HTERT RPE-1 (cell line): ENCODE data around the gene OR3A2.
"Not testable (repeated sequence)": the region's sequence is repeated elsewhere in the genome, so short reads cannot be mapped to it uniquely, and the experiment has no call there.

ENCODE experiments used
- in situ Hi-C: fragments of 300-500 bp; cut with MboI; formaldehyde crosslinking; loops from 4 replicates; pipeline ENCODE4 v1.14.3; 2020; ENCODE audit warnings: low sequenced_read_pairs

Gene OR3A2

GRCh38 chr17:3295632-3296031 lies 90.5 kb downstream of the OR3A2 start:
- in situ Hi-C loops: no loop called here

GRCh38 chr17:3293548-3293947 lies 92.6 kb downstream of the OR3A2 start:
- in situ Hi-C loops: not testable (repeated sequence)

- in situ Hi-C loops: no loop called here
These were observed 103.2 kb downstream of the OR3A2 start for GRCh38 chr17:3282901-3283300.

- in situ Hi-C loops: no loop called here
These were observed 110.0 kb downstream of the OR3A2 start for GRCh38 chr17:3276126-3276525.

- in situ Hi-C loops: no loop called here
These were observed 114.8 kb downstream of the OR3A2 start for GRCh38 chr17:3271072-3271848.

GRCh38 chr17:3260600-3260999 lies 125.5 kb downstream of the OR3A2 start:
- in situ Hi-C loops: no loop called here

GRCh38 chr17:3260163-3260562 lies 125.9 kb downstream of the OR3A2 start:
- in situ Hi-C loops: no loop called here

GRCh38 chr17:3256575-3256974 lies 129.5 kb downstream of the OR3A2 start:
- in situ Hi-C loops: no loop called here

GRCh38 chr17:3249013-3249412 lies 137.1 kb downstream of the OR3A2 start:
- in situ Hi-C loops: not testable (repeated sequence)

- in situ Hi-C loops: not testable (repeated sequence)
These were observed 141.3 kb downstream of the OR3A2 start for GRCh38 chr17:3244841-3245240.

- in situ Hi-C loops: not testable (repeated sequence)
These were observed 145.1 kb downstream of the OR3A2 start for GRCh38 chr17:3241044-3241443.

- in situ Hi-C loops: not testable (repeated sequence)
These were observed 147.4 kb downstream of the OR3A2 start for GRCh38 chr17:3238685-3239084.

GRCh38 chr17:3232300-3232699 lies 153.8 kb downstream of the OR3A2 start:
- in situ Hi-C loops: not testable (repeated sequence)
